22Rv1 (cell line): Measurements from ENCODE around the gene TTC23L.

ENCODE experiments used
- CTCF ChIP-seq: fragments of 450-650 bp; IDR thresholded peaks from 2 replicates; pipeline ENCODE4 v1.5.1; 2017; ENCODE audit warnings: mild to moderate bottlenecking
- ZFX ChIP-seq: fragments of 450-650 bp; IDR thresholded peaks from 2 replicates; pipeline ENCODE4 v1.6.1; 2017; ENCODE audit warnings: antibody characterized with exemption, borderline replicate concordance

- TF ChIP-seq CTCF (no peak), ZFX (no peak)
These were observed 4.5 kb downstream of the TTC23L start for GRCh38 chr5:34843497-34843896.
